HK-2 (cell line): ENCODE data around the gene CCDC167.
"Not testable (repeated sequence)": the region's sequence is repeated elsewhere in the genome, so short reads cannot be mapped to it uniquely, and the experiment has no call there.

Experiments
- DNase-seq: peaks from one replicate; pipeline ENCODE4 v3.0.0-alpha.2; 2018; ENCODE audit not compliant: unreplicated experiment

Gene CCDC167

DNA sequence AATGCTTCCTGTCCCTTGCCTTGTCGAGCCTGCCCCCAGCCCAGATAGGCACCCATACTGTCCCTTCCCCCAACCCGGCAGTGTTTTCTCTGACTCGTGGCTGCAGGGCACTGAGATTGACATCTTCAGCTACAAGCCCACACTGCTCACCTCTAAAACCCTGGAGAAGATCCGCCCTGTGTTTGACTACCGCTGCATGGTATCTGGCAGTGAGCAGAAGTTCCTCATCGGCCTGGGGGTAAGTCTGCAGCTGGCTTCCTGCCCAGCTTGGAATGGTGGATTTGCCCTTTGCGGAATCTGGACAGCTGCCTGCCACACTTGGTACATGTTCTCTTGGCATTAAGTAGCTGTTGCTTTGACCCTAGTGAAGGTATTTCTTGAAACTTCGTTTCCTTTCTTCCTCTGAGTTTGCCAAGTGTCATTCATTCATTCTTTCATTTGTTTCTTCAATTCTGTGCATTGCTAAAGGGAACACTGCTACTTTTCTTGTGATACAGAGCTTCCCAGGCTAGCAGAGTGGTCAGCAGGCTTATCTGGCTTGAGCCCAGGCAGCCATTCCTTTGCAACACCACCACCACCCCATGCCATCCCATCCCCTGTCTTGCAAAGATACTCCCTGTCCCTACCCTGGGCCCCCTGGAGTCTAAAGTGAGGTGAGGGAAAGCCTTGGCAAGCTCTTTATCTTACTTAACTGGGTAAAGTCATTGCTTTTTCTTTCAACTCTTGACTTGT, 26.2 kb downstream of the CCDC167 start:
- no peak for DNase-seq

DNA sequence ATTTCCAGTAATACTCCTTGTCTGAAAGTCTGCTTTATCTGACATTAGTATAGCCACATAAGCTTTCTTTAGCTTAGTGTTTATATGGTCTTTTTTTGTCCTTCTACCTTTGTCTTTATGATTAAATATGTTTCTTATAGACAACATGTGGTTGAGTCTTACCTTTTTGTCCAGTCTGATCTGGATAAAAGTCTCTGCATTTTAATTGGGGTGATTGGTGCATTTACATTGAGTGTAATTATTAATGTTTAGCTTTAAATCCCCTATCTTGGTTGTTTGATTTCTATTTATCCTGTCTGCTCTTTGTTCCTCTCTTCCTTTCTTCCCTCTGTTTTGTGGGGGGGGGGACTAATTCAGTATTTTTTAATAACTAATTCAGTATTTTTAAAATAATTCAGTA, 32.0 kb downstream of the CCDC167 start:
- no peak for DNase-seq

DNA sequence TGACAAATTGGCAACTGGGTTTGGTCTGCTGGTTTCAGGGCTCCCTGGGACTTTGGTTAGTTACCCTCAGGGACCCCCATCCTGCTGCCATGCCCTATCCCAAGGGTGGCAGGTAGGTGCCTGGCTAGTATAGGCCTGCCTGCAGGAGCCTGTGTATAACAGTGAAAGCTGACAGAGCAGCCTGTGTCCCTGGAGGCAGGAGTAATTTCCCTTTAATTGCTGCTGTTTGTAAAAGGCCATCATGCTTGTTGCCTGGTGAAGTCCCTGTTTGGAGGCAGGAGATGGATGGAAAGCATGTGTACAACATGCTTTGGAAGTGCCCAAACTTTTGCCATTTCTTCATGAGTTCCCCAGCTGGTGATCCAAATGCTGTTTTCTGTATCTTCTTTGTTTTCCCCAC, 36.6 kb downstream of the CCDC167 start:
- DNase-seq = no peak

DNA sequence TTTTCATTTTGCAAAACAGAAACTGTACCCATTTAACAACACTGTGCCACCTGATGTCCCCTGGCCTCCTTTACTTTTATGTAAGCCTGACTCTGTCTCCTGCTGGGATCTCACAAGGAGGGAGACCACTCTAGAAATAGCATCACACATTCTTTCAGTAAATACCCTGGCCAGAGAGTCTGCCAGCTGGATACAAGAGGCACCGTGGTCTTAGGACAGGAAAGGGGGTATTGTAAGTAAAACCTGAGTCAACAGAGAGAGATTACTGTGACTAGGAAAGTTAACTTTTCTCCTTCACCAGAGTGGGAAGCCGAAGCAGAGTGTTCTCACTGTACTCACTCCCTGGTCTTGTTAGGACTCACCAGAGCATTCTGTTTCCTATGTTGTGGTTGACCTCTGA, 38.9 kb downstream of the CCDC167 start:
- DNase-seq = no peak

DNA sequence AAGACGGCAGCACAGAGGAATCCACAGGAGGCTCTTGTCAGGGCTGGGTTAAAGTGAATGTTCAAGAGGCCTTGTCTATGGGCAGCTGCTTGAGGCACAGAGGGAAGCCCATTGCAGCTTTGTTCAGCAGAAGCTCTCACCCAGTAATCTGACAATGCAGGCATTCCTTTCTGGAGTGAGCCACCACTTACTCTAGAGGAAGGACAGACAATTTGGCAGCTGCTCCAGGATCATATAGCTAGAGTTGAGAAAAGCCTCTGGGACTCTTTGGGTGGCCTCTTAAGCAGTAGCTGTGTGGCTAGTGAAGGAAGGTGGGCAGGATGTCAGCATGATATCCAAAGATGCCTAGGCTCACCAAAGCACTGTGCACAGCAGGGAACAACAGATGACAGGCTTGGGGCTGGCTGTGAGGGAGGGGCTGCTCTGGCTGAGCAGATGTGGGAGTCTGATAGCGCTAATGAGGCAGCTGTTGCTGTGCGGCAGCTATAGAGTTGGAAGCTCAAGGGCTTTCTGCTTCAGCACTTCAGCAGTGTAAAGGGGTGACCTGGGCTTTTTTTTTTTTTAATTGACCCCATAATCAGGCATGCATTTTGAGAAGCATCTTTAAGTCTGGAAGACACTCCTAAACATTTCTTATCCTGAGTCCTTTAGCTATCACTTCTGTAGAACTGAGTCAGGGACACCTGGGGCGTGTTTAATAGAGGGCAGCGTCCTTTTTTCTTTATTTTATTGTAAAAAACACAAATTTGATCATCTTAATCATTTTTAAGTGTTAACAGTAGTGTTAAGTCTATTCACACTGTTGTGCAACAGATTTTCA, 39.5 kb downstream of the CCDC167 start:
- DNase-seq = no peak

DNA sequence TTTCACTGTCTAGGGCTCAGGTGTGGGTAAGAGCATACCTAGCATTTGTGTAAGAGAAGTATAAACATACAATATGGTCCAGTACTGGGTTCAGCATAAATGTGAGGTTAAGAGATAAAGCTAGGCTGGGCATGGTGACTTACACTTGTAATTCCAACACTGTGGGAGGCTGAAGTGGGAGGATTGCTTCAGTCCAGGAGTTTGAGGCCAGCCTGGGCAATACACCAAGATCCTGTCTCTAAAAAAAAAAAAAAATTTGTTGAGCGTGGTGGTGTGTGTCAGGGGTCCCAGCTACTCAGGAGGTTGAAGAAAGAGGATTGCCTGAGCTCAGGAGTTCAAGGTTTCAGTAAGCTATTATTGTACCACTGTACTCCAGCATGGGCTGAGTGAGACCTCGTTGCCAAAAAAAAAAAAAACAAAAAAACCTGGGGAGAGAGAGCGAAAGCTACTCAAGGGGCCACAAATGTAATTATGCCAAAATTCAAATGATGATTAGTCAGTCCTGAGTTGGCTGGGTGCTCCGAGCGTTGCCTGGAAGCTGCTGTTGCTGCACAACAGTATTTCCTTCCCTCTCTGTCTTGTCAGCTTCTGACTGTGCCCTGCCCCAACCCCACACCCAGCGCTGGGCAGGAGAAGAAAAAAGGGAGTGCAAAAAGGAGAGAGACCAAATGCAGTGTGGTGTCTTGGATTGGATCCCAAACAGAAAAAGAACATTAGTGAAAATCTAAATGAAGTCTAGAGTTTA, 42.7 kb downstream of the CCDC167 start:
- DNase-seq = no peak

DNA sequence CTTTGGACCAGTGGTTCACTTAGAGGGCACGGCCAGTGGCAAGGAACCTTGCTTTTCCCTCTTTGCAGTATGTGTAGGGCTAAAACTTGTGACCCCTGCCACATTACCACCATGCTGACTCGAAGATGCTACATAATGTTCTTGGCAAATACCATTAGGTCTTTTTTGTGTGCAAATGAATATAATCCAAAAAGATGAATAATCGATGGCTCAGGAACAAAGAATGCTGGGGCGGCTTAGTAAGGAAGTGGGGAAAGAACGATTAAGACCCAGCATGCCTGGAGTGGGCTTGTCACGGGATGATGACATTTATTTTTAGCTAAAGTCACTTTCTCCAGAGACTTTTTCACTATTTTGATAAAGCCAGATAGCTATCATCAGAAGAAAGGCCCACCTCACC, 43.6 kb downstream of the CCDC167 start:
- DNase-seq = no peak

DNA sequence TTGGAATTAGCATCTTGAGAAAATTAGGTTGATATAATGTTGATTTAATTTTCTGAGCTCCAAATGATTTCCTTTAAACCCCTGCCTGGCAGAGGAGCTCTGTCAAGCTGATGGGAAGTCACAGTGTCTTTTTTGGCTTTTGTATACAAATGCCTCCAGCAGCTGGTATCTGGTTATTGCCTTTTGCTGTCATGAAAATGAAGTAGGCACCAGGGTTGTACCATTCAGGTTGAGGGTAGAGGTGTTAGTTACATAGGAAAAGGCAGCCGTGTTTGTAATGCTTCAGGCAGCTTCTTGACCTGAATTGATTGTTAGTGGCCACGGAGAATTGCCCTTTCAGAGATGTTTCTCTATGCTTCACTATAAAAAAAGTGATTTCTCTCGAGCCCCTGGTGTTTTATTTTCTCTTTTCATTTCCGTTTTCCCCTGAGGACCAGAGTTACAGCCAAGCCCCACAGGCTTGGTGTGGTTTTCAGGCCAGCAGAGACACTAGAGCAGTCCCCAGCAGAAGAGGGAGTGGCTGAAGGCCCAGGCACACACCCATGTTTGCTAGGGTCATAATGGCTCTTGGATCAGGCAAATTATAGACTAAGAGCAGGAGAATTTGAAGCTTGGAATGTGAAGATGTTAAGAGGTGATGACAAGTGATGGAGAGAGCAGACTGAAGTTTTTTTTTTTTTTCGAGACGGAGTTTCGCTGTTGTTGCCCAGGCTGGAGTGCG, 45.1 kb downstream of the CCDC167 start:
- DNase-seq = no peak

DNA sequence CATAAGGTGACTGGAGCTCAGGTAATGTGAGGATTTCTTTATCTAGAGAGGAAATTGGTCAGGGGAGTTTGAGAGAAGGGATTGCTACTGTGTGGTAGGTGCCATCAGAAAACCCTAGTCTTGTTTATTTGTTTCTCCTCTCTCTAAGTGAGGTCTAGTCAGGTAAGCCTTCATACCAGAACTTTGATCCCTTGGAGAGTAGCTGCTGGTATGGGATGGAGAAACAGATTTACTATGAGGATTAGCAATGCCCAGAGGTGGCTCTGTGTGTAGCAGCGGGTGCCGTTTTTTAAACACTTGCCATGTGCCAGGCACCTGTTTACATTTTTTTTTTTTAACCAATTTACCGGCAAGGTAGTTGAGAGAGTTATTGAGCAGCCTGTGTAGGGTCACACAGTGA, 47.2 kb downstream of the CCDC167 start:
- DNase-seq = no peak

DNA sequence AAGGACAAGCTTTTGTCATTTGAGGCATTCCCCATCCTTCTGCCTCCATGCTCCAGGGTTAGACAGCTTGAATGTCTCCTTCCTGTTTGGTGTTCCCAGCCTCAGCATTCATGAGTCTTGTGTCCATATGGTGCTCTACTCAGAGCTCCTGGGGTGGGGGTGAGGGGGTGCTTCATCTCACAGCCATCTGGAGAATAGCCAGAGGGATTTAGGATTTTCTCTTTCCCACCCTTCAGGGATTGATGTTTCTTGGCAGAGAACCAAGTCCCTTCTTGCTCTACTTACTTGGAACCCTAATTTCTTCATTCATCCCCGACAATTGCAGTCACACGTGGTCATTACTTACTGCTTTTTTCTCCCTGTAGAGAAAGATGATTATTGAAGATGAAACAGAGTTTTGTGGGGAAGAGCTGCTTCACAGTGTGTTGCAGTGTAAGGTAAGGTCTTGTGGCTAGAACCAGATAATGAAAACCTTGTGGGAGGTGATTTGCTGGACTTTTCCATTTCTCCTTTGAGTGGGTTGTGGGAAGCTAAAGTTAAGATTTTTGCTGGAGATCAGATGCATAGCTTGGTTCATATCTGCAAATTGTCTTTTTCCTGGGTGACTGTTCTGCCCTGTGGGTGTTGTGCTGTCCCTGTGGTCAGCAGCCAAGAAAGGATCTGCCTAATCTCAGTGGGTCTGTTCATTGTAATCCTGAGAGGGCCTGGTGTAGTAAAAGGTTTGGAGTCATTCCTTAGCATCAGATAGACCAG, 48.1 kb downstream of the CCDC167 start:
- DNase-seq = no peak

DNA sequence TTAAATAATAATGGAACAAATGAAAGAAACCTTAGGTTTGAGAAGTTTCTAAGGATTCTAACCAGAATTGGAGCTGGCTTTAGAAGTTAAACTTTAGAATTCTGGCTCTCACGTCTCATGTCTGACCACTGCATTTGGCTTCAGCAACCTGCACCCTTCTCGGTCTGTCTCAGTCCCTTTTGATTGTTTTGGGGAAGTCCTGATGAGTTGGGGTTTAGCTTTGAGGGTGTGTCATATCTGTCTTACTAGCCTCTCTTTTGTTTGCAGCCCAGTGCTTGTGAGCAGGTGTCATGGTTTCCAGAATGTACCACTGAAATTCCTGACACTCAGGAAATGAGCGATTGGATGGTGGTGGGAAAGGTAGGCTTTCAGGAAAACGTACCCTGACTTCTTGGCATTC, 49.7 kb downstream of the CCDC167 start:
- DNase-seq = no peak

DNA sequence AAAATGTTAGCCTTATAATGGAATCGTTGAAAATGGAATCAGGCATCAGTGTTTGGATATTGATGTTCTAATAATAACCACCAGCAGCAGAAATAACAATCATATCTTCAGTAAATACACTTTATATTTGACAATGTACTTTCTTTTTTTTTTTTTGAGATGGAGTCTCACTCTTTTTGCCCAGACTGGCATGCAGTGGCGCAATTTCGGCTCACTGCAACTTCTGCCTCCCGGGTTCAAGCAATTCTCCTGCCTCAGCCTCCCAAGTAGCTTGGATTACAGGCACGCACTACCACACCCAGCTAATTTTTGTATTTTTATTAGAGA, 56.5 kb downstream of the CCDC167 start:
- not testable (repeated sequence) for DNase-seq

DNA sequence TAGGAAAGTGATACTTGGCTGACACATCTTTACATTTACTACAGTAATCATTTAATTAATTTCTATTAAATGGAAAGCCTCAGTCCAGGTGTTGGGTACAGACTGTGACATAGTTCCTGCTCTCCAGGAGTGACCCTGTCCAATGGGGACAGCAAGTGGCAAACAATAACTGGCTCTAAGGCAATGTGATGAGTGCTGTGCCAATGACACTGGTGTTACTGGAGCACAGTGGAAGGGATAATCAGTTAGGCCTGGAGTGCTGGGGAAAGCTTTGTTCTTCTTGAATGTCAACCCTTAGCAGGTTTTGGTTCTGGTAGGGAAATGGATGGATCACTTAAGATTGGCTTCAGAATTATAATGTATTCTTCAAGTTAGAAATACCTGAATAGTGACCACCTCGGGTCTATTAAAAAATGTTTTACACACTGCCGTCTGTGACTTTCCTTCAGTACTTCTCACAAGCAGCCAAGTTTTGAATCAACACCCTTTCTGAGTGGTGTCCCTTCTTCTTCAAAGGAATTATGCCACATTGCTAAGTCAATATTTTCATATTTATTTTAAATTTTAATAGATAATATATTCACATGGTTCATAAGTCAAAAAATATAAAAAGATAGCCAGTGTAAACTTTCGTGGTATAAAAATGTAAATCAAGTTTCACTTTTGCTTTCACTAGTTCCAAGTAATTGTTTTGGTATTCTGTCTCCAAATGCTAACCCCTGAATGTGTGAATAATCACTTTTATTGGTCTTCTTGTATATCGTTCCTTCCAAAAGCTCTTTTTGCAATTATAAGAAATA, 57.1 kb downstream of the CCDC167 start:
- DNase-seq = no peak

DNA sequence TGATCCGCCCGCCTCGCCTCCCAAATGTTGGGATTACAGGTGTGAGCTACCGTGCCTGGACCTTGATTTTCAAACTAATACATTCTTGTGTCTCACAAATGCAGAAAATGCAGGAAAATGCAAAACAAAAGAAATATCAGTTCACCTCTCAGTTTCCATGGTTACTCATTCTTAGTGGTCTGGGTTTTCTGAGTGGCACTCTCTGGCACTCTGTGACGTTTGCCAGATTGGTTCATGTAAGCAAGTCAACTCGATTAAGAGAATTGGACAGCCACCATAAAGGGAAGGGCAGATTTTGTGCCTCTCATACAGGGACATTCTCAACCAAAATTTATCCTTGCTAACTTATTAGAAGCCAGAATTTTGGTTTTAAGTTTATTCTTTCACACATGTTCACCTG, 58.0 kb downstream of the CCDC167 start:
- no peak for DNase-seq

DNA sequence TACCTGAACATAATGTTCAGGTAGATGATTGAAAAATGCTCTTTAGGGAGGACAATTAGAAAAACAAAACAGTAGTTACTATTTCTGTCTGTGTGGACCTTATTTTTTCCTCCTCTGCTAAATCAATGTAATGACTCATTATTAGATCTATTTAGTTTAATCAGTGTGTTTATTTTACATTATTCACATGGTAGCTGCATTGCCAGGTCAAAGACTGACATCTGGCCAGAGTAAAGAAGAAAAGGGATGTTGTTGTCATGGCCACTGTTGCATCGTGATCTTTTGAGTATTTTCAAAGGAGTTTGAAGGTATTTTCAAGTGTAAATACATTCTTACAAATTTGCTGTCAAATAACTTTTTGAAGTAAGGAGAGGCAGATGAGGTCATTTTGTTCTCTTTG, 60.8 kb downstream of the CCDC167 start:
- no peak for DNase-seq

DNA sequence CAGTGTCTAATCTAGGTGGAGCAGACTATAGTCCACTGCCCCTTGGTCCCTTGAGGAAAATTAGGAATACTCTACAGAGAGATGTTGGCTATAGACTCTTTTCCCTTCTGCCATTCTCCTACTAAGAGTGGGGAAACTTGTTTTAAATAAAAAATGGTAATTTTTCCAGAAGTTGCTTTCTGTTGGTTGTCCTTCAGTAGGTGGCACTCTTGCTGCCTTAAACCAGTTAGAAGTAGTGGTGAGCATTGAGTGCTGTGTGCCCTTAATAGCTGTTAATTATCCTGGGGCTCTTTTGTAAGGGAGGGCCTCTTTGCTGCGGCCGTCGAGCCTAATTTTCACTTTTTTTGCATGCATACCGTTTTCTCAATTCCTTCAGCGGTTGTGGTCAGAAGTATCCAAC, 63.9 kb downstream of the CCDC167 start:
- DNase-seq = no peak

DNA sequence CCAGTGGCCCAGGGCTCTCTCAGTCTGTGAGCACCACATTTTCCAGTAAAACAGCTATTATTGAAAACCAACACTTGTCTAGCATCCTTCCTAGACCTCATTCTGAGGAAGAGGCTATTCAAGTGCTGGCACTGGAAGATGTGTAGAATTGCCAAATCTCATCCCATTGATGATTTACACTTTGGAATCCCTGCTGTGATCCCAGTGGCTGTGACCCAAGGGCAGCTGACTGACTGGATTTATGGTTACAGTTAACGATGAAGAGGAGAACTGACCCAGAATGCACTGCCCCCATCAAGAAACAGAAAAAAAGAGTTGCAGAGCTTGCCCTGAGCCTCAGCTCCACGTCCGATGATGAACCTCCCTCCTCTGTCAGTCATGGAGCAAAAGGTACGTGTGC, 64.3 kb downstream of the CCDC167 start:
- no peak for DNase-seq

DNA sequence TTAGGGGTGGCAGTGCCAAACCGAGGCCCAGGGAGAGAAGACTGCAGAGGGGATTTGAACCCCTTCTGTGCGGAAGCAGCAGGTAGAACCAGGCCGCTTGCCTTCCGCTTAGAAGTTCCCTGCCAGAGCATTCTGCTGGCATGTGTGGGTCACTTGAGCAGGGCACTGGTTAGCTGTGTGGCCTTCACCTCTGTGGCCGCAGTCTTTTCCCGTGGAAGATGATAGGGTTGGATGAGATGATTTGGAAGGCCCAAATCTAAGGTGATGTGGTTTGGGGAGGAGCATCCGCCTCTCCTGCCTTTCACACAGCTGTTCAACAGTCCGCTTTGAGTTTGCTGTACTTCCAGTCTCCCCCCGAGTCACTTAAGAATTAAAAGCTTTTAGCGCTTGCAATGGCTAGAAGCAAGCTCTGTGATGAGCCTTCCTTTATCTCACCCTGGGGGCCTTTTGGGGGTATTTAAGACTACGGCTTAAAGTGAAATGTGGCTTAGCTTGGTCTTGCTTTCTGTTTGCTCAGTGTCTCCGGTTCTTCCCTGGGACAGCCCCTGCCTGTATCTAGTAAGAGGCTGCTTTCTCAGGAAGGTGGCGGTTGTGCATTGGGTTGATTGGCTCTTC, 65.9 kb downstream of the CCDC167 start:
- peak; percentile 18 for DNase-seq
